Tibial nerve (tissue), 4 donors: ENCODE results near the gene GNAI2. TPM values are rescaled to one million over a fixed set of nuclear protein-coding genes. Genes with fewer than 3 reads are reported as not detected.
"Not testable (repeated sequence)": the region's sequence is repeated elsewhere in the genome, so short reads cannot be mapped to it uniquely, and the experiment has no call there.

Source experiments
- DNase-seq, 2 donors: peaks; one replicate each; pipeline ENCODE4 v3.0.0-alpha.2; 2019; ENCODE audit warnings: low spot score in 2 of 2
- H3K27ac ChIP-seq, 4 donors: fragments of 200-600 bp; sonication (generic) in 3 of 4; one replicate each; pipeline ENCODE4 v1.5.1; 2017 to 2019; ENCODE audit warnings: mild to moderate bottlenecking in 1 of 4
- H3K27me3 ChIP-seq, 2 donors: fragments of 200-600 bp; sonication (generic) in 1 of 2; one replicate each; pipeline versions ENCODE4 v1.5.1 to v1.6.0; 2017 to 2019
- H3K36me3 ChIP-seq, 3 donors: fragments of 200-600 bp; sonication (generic); one replicate each; pipeline ENCODE4 v1.5.1; 2018 to 2019
- H3K4me1 ChIP-seq, 4 donors: fragments of 200-600 bp; sonication (generic) in 3 of 4; one replicate each; pipeline ENCODE4 v1.5.1; 2017 to 2019
- H3K4me3 ChIP-seq, 4 donors: fragments of 200-600 bp; sonication (generic) in 3 of 4; one replicate each; pipeline ENCODE4 v1.5.1; 2017 to 2019; ENCODE audit warnings: mild to moderate bottlenecking in 1 of 4, moderate library complexity in 1 of 4
- H3K9me3 ChIP-seq, 4 donors: fragments of 200-600 bp; sonication (generic) in 3 of 4; one replicate each; pipeline ENCODE4 v1.5.1; 2017 to 2019
- CTCF ChIP-seq, 5 experiments: fragments of 200-600 bp in 3 of 5; fragments of 450-650 bp in 2 of 5; sonication (generic) in 3 of 5; IDR thresholded peaks; one replicate each; pipeline ENCODE4 v1.5.1; 2016 to 2019; ENCODE audit warnings: antibody characterized with exemption in 5 of 5, mild to moderate bottlenecking in 3 of 5, moderate library complexity in 2 of 5
- EP300 ChIP-seq, 2 donors: sonication (generic); formaldehyde crosslinking; IDR thresholded peaks; one replicate each; pipeline ENCODE4 v1.6.1; 2017; ENCODE audit warnings: antibody characterized with exemption in 2 of 2, mild to moderate bottlenecking in 1 of 2
- POLR2A ChIP-seq, 2 donors: fragments of 450-650 bp; IDR thresholded peaks; one replicate each; pipeline ENCODE4 v1.6.1; 2017; ENCODE audit warnings: antibody characterized with exemption in 2 of 2, mild to moderate bottlenecking in 2 of 2, moderate library complexity in 2 of 2
- WGBS, 2 donors: methylation state at CpG; one replicate each; pipeline ENCODE4 v1.1.5; 2018; 5-methylcytosine and 5-hydroxymethylcytosine counted together
- total RNA-seq, 4 donors: library from RNA; depleted of rRNA; stranded (reverse); fragments of >200 nt; gene quantifications; one replicate each; pipeline ENCODE4 v1.1.0, GENCODE V29; 2016

GNAI2 gene
- total RNA-seq, 4 donors from 2014 or later, result 201 to 265 (median 243) TPM

GRCh38 chr3:50210176-50210509, 25.9 kb upstream of the GNAI2 start:
- peaks cover 0 to 14% of the 10 kb centered on the region in 2 donors for H3K27me3 ChIP-seq
- 81 to 85% methylated on average over 4 to 5 of the region's 5 CpGs for WGBS, 2 donors
- no peak overlapping the region for H3K4me3 ChIP-seq
- H3K4me1 ChIP-seq, result peaks cover 0 to 42% (median 15%) of the 10 kb centered on the region in 4 donors
- no peak for TF ChIP-seq CTCF (IDR thresholded peaks at IDR 0.05)
- no peak for TF ChIP-seq POLR2A (IDR thresholded peaks at IDR 0.05)
- TF ChIP-seq EP300 (IDR thresholded peaks at IDR 0.05), result no peak
- no peaks in the 10 kb centered on the region for H3K36me3 ChIP-seq
- DNase-seq, result no peak
- H3K9me3 ChIP-seq, result no peaks in the 10 kb centered on the region
- no peak overlapping the region for H3K27ac ChIP-seq

GRCh38 chr3:50210510-50211367, 25.3 kb upstream of the GNAI2 start:
- no peak overlapping the region for H3K27ac ChIP-seq
- H3K36me3 ChIP-seq, result no peaks in the 10 kb centered on the region
- 86 to 89% methylated on average over 12 to 13 of the region's 13 CpGs for WGBS, 2 donors
- TF ChIP-seq EP300 (IDR thresholded peaks at IDR 0.05) (no peak), CTCF (IDR thresholded peaks at IDR 0.05) (no peak), POLR2A (IDR thresholded peaks at IDR 0.05) (no peak)
- H3K27me3 ChIP-seq, result peaks cover 0 to 8% of the 10 kb centered on the region in 2 donors
- DNase-seq, result no peak
- H3K4me1 ChIP-seq, result peaks cover 0 to 36% (median 9%) of the 10 kb centered on the region in 4 donors
- H3K9me3 ChIP-seq, result no peaks in the 10 kb centered on the region
- no peak overlapping the region for H3K4me3 ChIP-seq

- not testable (repeated sequence) for H3K4me3 ChIP-seq, H3K27me3 ChIP-seq, H3K36me3 ChIP-seq, DNase-seq, H3K27ac ChIP-seq, H3K9me3 ChIP-seq
- H3K4me1 ChIP-seq, result peaks cover 0 to 31% (median 9%) of the 10 kb centered on the region in 4 donors
- WGBS, 2 donors, result 97 to 99% methylated on average over 5 of the region's 5 CpGs
Measured at GRCh38 chr3:50211368-50211717, 24.7 kb upstream of the GNAI2 start.

- no peak for TF ChIP-seq CTCF (IDR thresholded peaks at IDR 0.05)
- TF ChIP-seq EP300 (IDR thresholded peaks at IDR 0.05), result no peak
- no peak for TF ChIP-seq POLR2A (IDR thresholded peaks at IDR 0.05)
- no peaks in the 10 kb centered on the region for H3K36me3 ChIP-seq
- no peaks in the 10 kb centered on the region for H3K9me3 ChIP-seq
- no peak for DNase-seq
- H3K27me3 ChIP-seq, result no peaks in the 10 kb centered on the region
- 83% methylated on average over 2 of the region's 2 CpGs; no CpG with 5 or more reads in 1 of the 2 donors for WGBS, 2 donors
- no peak overlapping the region for H3K4me3 ChIP-seq
- peak overlapping the region in 2 of 4 donors; percentile 75 to 80 for H3K27ac ChIP-seq
- peaks cover 0 to 31% (median 9%) of the 10 kb centered on the region in 4 donors for H3K4me1 ChIP-seq
Measured at GRCh38 chr3:50211930-50212329, 24.1 kb upstream of the GNAI2 start.

- TF ChIP-seq EP300 (IDR thresholded peaks at IDR 0.05), result no peak
- Histone ChIP-seq H3K9me3 (no peaks in the 10 kb centered on the region), H3K4me1 (peaks cover 0 to 31% (median 9%) of the 10 kb centered on the region in 4 donors), H3K4me3 (no peak overlapping the region), H3K27me3 (no peaks in the 10 kb centered on the region), H3K36me3 (no peaks in the 10 kb centered on the region), H3K27ac (peak overlapping the region in 3 of 4 donors; percentile 29 to 80 (median 75))
- no peak for DNase-seq
- WGBS, 2 donors, result 70 to 77% methylated on average over 2 to 4 of the region's 4 CpGs
Measured at GRCh38 chr3:50212502-50212901, 23.5 kb upstream of the GNAI2 start.

- DNase-seq, result no peak
Measured at GRCh38 chr3:50212971-50213370, 23.0 kb upstream of the GNAI2 start.

More at GRCh38 chr3:50212971-50213370, 23.0 kb upstream of the GNAI2 start:
- Histone ChIP-seq H3K27me3 (no peaks in the 10 kb centered on the region), H3K4me3 (no peak overlapping the region), H3K36me3 (no peaks in the 10 kb centered on the region), H3K9me3 (no peaks in the 10 kb centered on the region), H3K4me1 (peaks cover 0 to 31% (median 9%) of the 10 kb centered on the region in 4 donors), H3K27ac (peak overlapping the region in 3 of 4 donors; percentile 29 to 80 (median 75))
- WGBS, 2 donors, result 67 to 78% methylated on average over 3 of the region's 3 CpGs
- TF ChIP-seq EP300 (IDR thresholded peaks at IDR 0.05) (no peak), CTCF (IDR thresholded peaks at IDR 0.05) (no peak), POLR2A (IDR thresholded peaks at IDR 0.05) (no peak)
